ENCODE measurements around the gene MASP1.

MASP1 gene

DNA sequence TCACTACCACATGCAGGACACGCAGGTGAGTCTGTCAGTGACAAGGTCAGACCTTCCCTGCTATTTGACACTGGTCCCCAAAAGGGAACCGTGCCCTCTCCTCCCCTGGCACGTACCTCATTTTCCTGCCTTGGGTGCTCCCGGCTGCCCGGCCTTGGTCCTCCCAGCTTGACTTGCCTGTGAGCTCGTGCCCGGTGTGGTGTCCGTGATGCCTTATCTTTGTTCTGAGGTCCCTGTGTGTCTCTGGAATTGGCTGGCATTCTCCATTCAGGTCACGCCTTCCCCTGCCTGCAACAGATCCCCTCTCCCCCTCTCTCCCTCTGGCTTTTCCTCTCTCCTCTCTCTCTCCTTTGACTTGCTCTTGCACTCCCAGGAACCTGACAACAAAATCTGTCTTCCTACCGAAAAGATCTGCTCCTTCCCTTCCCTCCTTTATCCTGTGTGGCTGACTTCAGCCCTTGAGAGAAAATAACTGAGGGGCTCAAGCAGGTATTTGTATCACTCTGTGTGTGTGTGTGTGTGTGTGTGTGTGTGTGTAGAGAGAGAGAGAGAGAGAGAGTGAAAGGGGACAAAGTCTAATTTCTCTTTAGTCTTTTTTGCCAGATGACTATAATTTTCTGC is at the start of gene MASP1:
TSS of gene MASP1 (minus strand) at position 226 of the 621 bp plus-strand sequence. CDS start at position 121, 105 bp downstream.
- TF ChIP-seq GATA1 (IDR thresholded peaks at IDR 0.05; ENCODE audit: low read depth, low read length) (no peak), POLR2A (IDR thresholded peaks at IDR 0.05; ENCODE audit: low read length) (no peak)

GRCh38 chr3:187340578-187340977 is 49.0 kb upstream of the MASP1 start:
- TF ChIP-seq POLR2A (IDR thresholded peaks at IDR 0.05; ENCODE audit: low read length): no peak
- TF ChIP-seq GATA1 (IDR thresholded peaks at IDR 0.05; ENCODE audit: low read depth, low read length): no peak
- DNase-seq: no peak

More for the DNA sequence above, at the start of gene MASP1:
- DNase-seq: no peak

DNA sequence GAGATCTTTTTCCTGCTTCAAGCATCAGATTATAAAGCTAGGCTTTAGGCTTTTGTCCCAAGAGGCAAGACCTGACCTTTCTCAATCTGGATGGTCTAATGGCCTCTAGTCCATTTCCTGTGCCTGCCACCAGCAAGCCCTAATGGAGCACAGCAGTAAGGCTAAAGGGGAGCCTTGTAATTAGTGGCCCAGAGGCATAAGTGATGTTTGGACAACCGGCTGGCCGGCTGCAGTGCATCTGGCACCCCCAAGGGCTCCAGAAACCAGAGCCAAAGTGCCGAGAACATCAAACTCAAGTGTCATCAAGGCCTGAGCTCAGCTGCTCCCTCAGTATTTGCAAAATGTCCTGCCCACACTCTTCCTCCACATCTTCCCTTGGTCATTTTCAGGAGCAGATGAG is 44.8 kb upstream of the MASP1 start:
- no peak for DNase-seq
- TF ChIP-seq POLR2A (IDR thresholded peaks at IDR 0.05; ENCODE audit: low read length): no peak
- no peak for TF ChIP-seq GATA1 (IDR thresholded peaks at IDR 0.05; ENCODE audit: low read depth, low read length)

DNA sequence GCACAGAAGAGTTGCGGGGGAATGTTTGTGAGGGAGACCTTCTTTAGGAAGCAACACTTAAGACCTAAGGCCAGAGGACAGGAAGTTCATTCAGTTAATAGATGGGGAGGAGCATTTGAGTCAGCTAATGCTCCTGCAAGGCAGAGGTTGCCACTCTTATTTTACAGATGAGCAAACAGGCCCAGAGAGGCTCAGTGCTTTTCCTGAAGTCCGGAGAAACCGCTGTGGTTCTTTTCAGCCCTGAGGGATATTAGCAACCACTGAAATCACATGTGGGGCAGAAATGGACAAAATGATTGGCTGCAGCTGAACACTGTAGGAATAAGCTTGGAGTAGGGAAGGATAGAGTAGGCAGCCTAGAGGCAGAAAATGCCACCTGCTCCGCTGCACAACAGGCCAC is 43.4 kb upstream of the MASP1 start:
- no peak for DNase-seq
- TF ChIP-seq GATA1 (IDR thresholded peaks at IDR 0.05; ENCODE audit: low read depth, low read length) (no peak), POLR2A (IDR thresholded peaks at IDR 0.05; ENCODE audit: low read length) (no peak)

GRCh38 chr3:187328691-187329090 is 37.2 kb upstream of the MASP1 start:
- DNase-seq: no peak
- no peak for TF ChIP-seq GATA1 (IDR thresholded peaks at IDR 0.05; ENCODE audit: low read depth, low read length)
- no peak for TF ChIP-seq POLR2A (IDR thresholded peaks at IDR 0.05; ENCODE audit: low read length)

DNA sequence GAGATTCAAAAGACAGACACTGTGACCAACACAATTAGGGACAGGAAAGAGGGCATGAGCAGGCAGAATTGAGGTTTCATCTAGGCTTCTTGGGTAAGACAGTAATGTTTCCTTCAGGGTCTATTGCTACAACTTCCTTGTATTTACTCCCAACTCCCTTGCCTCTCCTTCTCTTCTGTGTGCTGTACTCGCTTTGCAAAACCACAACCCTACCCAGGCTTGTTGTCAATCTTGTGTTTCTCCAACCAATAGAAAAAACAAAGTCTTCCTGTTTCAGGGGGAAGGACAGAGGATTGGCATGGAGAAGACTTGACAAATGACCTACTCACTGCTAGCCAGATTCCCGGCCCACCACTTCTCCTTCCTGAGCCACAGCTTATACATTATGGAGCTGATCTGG is 36.3 kb upstream of the MASP1 start:
- no peak for TF ChIP-seq GATA1 (IDR thresholded peaks at IDR 0.05; ENCODE audit: low read depth, low read length)
- no peak for DNase-seq

- DNase-seq: no peak
- TF ChIP-seq GATA1 (IDR thresholded peaks at IDR 0.05; ENCODE audit: low read depth, low read length) (no peak), POLR2A (IDR thresholded peaks at IDR 0.05; ENCODE audit: low read length) (no peak)
Measured at GRCh38 chr3:187325632-187326031, 34.1 kb upstream of the MASP1 start.

DNA sequence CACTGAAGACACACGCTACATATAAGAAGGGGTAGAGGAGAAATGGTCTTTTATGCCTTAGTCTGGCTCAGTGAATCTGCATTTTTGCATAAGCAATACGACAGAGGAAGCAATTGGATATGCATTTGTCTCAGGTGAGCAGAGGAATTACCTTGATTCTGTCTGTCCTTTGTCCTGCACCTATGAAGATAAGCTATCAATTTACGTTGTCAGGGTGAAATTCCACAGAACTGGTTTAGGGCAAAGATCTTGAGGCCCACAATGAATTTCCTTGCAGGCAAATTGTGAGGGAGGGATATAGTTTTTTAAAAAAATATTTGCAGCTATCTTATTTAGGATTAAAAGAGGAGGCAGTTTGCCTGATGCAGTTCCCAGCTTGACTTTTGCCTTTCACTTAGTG is 31.6 kb upstream of the MASP1 start:
- DNase-seq: no peak
- TF ChIP-seq POLR2A (IDR thresholded peaks at IDR 0.05; ENCODE audit: low read length) (no peak), GATA1 (IDR thresholded peaks at IDR 0.05; ENCODE audit: low read depth, low read length) (no peak)

- TF ChIP-seq POLR2A (IDR thresholded peaks at IDR 0.05; ENCODE audit: low read length) (no peak), GATA1 (IDR thresholded peaks at IDR 0.05; ENCODE audit: low read depth, low read length) (no peak)
- no peak for DNase-seq
Measured at GRCh38 chr3:187322291-187322690, 30.8 kb upstream of the MASP1 start.

DNA sequence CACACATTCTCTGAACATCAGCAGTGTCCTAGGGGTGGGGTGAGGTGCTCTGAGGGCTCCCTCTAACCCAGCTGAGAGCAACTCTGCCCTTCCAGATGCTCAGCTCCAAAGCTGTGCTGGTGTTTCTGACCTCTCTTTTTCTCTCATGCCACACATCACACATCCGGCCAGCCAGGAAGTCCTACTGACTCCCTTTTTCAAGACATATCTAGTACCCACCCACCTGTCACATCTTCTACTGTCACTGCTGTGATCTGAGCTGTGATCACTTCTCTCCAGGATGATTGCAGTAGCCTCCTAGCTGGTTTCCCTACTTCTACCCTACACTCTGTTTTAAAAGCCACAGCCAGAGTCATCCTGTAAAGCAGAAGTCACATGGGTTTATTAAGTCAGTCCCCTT is 30.2 kb upstream of the MASP1 start:
- TF ChIP-seq POLR2A (IDR thresholded peaks at IDR 0.05; ENCODE audit: low read length): no peak
- no peak for TF ChIP-seq GATA1 (IDR thresholded peaks at IDR 0.05; ENCODE audit: low read depth, low read length)
- DNase-seq: no peak

DNA sequence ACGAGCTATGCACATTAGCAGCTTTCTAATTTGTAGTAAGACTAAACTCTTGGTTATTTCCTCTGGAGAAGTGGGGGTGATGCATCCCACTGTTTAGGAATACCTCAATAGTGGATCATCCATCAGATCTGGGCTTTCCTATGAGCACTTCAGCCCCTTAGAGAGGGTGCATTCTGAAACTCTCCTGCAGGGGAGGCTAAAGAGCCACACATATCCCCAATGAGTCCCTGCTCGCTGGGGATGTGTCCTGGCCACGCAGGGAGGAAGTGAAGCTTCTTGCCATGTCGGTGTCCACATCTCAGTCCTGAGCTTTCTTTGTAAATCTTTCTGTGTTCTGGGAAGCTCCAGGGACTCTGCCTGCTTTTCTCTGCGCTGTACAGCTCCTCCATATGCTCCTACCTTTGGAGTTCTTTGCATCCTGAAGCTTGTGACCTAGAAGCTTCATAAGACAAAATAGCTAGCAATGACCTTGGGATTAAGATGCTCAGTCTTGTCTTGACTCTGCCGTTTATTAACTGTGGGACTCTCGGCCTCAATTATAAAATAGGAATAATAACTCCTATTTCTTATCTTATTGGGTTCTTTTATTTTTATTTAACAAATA is 28.3 kb upstream of the MASP1 start:
- TF ChIP-seq GATA1 (IDR thresholded peaks at IDR 0.05; ENCODE audit: low read depth, low read length): no peak
- no peak for TF ChIP-seq POLR2A (IDR thresholded peaks at IDR 0.05; ENCODE audit: low read length)
- peak; percentile 36 to 55 for DNase-seq

DNA sequence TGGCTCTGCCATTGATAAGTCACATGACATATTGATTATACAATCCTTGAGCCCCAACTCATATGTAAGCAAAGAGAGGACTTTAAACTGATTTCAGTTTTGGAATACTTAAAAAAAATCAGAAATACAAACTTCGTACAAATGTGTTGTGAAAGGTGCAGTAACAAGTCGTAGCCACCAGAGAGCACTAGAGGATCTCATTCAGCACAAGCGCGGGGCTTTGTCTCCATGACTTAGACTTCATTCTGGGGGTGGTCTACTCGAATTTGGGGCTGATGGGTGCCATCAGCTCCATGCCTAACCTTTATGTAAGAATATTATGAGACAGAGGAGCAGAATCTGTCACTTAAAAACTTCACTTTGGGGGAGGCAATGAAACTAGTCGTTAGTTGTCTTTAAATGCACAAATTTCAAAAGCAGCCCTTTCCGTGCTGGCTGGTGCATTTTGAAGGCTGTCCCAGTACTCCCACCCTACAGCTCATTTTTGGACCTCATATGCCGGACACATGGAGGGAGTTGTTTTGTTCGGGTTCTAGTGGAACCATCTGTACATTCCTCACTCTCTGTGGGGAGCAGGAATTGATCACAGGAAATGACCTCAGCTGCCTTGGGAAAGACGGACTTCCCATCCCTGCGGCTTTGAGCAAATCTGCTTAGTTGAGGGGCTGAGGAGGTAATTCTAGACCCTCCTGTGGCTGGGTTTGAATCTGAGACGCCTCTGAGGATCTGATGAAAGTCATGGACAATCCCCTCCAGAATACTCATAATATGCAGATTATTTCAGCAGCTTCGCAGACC is 27.5 kb upstream of the MASP1 start:
- DNase-seq: peak; percentile 35 to 64
- TF ChIP-seq GATA1 (IDR thresholded peaks at IDR 0.05; ENCODE audit: low read depth, low read length): no peak
- no peak for TF ChIP-seq POLR2A (IDR thresholded peaks at IDR 0.05; ENCODE audit: low read length)

DNA sequence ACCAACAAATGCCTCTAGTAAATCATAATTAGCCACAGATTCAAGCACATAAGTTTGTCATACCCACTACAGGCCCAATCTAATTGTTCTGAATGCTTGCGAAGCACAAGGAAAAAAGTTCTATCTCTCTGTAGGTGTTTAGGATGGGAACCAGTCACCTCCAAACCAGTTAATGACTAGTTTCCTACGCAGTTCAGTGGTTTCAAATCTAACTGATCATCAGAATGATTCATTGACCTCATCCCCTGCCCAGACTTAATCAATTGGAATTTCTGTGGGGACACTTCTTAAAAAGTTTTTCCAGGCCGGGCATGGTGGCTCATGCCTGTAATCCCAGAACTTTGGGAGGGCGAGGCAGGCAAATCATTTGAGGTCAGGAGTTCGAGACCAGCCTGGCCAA is 24.3 kb upstream of the MASP1 start:
- TF ChIP-seq GATA1 (IDR thresholded peaks at IDR 0.05; ENCODE audit: low read depth, low read length) (no peak), POLR2A (IDR thresholded peaks at IDR 0.05; ENCODE audit: low read length) (no peak)

DNA sequence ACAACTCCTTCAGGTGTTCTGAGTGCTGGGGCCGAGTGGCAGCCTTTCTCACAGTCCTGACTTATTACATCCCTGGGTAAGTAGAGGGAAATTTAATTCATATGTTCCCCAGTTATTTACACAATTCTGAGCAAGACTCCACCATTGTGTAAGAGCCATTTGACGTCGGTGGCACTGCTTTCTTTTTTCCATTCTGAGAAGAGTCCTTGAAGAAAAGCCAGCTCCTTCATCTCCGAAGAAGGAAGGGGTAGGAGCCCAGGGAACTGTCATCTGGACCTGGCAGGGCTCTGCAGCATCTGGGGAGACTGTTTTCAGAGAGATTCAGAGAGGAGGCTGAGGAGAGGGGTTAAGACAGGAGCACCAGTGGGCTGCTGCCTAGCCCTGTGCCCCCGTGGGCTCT is 22.6 kb upstream of the MASP1 start:
- no peak for DNase-seq
- no peak for TF ChIP-seq POLR2A (IDR thresholded peaks at IDR 0.05; ENCODE audit: low read length)

More for the DNA sequence above, 24.3 kb upstream of the MASP1 start:
- no peak for DNase-seq

Measured in erythroblast (primary cell).